GM21390 (cell line): Measurements from ENCODE around the gene OAS2.
"Not testable (repeated sequence)": the region's sequence is repeated elsewhere in the genome, so short reads cannot be mapped to it uniquely, and the experiment has no call there.

Source experiments
- ATAC-seq: cut with Tn5 transposase; IDR thresholded peaks from one replicate; pipeline ENCODE4 v1.9.1; 2021; ENCODE audit not compliant: unreplicated experiment

OAS2 gene

DNA sequence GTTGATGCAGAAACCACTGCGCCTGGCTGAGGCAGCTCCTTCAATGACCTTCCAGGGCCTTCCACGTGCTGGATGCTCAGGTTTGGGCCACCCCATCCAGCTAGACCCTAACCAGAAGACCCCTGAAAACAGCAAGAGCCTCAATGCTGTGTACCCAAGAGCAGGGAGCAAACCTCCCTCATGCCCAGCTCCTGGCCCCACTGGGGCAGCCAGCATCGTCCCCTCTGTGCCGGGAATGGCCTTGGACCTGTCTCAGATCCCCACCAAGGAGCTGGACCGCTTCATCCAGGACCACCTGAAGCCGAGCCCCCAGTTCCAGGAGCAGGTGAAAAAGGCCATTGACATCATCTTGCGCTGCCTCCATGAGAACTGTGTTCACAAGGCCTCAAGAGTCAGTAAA is 29.5 kb upstream of the OAS2 start:
- no peak for ATAC-seq

DNA sequence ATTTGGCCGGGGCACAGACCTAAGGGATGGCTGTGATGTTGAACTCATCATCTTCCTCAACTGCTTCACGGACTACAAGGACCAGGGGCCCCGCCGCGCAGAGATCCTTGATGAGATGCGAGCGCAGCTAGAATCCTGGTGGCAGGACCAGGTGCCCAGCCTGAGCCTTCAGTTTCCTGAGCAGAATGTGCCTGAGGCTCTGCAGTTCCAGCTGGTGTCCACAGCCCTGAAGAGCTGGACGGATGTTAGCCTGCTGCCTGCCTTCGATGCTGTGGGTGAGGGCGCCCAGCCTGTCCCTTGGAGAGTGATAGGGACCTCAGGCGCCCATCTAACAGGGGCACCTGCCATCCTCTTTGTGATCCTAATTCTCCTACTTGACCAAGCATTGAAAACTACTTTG is 27.6 kb upstream of the OAS2 start:
- ATAC-seq: no peak

DNA sequence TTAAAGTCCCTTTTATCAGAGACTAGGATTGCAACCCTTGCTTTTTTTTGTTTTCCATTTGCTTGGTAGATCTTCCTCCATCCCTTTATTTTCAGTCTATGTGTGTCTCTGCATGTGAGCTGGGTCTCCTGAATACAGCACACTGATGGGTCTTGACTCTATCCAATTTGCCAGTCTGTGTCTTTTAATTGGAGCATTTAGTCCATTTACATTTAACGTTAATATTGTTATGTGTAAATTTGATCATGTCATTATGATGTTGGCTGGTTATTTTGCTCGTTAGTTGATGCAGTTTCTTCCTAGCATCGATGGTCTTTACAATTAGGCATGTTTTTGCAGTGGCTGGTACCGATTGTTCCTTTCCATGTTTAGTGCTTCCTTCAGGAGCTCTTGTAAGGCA is 21.2 kb upstream of the OAS2 start:
- ATAC-seq: not testable (repeated sequence)

DNA sequence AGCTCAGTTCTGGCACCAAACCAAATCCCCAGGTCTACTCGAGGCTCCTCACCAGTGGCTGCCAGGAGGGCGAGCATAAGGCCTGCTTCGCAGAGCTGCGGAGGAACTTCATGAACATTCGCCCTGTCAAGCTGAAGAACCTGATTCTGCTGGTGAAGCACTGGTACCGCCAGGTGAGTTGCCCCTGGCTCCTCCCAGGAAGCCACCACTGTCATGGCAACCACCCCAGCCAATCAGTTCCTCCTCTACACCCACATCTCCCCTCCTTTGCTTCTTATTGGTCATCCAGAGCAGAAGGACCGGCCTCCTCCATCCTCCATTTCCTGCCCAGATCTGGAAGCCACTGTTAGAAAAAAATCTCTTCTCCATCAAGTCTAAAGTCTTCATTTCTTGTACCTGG is 17.2 kb upstream of the OAS2 start:
- no peak for ATAC-seq

DNA sequence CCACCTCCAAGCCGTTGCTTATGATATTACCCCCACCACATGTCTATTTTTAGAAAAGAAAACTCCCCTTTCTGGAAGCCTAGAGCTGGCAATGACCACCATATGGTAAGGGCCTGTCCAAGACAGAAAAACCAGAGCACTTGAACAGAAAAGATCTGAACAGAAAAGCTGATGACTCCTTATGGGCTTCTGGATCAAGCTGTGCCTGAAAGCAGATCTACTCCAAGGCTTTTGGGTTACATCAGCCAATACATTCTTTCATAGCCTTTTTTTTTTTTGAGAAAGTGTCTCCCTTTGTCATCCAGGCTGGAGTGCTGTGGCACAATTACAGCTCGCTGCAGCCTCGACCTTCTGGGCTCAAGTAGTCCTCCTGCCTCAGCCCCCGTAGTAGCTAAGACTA is 16.8 kb upstream of the OAS2 start:
- ATAC-seq: no peak

DNA sequence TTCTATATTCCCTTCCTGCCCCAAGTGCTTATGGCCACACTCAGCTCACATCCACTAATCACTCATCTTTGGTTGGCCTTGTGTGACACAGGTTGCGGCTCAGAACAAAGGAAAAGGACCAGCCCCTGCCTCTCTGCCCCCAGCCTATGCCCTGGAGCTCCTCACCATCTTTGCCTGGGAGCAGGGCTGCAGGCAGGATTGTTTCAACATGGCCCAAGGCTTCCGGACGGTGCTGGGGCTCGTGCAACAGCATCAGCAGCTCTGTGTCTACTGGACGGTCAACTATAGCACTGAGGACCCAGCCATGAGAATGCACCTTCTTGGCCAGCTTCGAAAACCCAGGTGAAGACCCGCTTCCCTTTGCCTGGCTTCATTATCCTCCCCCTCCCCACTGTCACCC is 15.8 kb upstream of the OAS2 start:
- no peak for ATAC-seq

DNA sequence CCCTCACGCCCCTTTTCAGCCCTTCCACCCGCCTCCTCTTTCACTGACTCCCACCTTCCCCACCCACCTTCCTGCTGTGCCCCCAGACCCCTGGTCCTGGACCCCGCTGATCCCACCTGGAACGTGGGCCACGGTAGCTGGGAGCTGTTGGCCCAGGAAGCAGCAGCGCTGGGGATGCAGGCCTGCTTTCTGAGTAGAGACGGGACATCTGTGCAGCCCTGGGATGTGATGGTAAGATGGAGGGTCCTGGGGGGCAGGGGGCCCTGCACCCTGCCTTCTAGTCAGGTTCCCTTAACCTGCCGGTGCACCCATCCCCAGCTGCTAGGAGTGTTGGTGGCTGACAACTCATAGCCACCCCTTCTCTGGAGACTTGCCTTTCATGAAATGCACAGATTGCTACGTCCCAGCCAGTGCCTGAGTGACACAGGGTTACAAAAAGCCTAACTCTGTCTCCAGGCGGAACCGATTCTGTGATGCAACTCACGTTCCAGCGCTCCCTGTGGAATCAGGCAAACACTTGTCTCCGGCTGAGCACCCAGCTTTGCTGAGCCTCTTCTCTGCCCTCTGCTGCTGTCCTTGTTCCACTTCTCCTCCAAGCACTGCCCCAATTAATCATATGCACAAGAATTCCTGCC is 15.0 kb upstream of the OAS2 start:
- ATAC-seq: no peak

DNA sequence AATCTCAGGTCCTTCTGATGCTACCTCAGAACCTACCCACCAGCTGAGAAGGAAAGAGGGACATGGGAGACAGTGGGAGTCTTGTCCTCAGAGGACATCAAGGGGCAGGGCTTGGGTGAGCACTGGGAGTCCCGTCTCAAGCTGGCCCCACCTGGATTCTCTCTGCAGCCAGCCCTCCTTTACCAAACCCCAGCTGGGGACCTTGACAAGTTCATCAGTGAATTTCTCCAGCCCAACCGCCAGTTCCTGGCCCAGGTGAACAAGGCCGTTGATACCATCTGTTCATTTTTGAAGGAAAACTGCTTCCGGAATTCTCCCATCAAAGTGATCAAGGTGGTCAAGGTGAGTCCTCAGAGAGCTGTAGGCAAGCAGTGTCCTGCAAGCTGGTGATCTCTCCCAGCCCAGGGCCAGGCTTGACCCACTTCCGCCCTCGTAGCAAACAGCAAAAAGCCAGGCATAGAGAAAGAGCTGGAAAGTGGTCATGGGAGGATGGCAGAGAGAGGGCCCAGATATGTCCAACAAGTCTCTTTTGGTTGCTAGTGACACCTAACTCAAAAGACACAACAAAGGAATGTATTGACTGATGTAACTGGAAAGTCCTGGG is 14.2 kb upstream of the OAS2 start:
- ATAC-seq: no peak

DNA sequence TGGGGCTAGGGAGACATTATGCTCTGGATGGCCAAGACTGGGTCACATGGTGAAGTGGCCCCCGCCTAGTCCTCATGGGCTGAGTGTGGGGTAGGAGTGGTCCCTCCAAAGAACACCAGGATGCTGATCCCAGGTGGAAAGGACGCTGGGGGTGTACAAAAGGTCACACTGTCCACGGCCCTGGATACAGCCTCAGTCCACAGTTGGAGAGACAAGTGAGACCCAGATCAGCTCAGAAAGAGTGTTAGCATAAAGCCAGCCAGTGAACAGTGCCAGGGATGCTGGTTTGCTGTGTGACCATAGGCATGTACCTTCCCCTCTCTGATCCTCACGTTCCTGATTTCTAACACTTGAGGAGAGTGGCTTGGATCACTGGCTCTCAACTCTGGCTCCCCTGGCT is 13.4 kb upstream of the OAS2 start:
- no peak for ATAC-seq

DNA sequence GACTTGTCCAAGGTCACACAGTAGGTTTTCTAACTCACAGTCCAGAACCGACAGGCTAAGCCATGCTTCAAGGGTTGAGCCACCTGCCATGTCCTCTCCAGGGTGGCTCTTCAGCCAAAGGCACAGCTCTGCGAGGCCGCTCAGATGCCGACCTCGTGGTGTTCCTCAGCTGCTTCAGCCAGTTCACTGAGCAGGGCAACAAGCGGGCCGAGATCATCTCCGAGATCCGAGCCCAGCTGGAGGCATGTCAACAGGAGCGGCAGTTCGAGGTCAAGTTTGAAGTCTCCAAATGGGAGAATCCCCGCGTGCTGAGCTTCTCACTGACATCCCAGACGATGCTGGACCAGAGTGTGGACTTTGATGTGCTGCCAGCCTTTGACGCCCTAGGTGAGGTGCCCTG is 12.7 kb upstream of the OAS2 start:
- no peak for ATAC-seq

DNA sequence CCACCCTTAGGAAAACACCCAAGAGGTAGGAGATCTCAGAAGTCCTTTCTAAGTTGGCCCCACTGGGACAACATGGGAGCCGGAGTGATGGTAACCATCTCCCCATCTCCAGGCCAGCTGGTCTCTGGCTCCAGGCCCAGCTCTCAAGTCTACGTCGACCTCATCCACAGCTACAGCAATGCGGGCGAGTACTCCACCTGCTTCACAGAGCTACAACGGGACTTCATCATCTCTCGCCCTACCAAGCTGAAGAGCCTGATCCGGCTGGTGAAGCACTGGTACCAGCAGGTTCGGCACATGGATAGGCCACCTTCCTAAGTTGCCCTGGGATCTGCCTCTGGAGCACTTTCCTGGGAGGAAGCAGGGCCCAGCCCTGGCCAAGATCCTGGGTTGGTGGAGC is 11.0 kb upstream of the OAS2 start:
- no peak for ATAC-seq

DNA sequence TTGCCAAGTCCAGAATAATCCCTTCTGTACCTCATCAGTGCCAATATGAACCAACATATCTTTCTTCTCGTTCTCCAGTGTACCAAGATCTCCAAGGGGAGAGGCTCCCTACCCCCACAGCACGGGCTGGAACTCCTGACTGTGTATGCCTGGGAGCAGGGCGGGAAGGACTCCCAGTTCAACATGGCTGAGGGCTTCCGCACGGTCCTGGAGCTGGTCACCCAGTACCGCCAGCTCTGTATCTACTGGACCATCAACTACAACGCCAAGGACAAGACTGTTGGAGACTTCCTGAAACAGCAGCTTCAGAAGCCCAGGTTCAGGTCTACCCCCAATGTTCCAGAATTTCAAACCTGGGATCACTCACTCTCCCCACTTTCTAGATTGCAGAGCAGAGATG is 10.5 kb upstream of the OAS2 start:
- no peak for ATAC-seq

DNA sequence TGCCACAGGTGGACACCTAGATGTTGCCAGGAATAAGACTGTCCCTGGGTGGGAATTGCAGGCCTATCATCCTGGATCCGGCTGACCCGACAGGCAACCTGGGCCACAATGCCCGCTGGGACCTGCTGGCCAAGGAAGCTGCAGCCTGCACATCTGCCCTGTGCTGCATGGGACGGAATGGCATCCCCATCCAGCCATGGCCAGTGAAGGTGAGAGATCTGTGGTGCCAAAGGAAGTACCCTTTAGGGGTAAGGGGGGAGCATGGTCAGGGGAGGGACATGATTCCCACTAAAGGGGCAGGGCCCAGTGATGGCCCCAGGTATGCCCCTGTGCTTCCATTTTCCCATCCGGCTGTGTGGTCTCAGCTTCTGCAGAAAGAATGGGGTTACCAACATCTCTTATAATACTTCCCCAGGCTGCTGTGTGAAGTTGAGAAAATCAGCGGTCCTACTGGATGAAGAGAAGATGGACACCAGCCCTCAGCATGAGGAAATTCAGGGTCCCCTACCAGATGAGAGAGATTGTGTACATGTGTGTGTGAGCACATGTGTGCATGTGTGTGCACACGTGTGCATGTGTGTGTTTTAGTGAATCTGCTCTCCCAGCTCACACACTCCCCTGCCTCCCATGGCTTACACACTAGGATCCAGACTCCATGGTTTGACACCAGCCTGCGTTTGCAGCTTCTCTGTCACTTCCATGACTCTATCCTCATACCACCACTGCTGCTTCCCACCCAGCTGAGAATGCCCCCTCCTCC is 8.6 kb upstream of the OAS2 start:
- no peak for ATAC-seq

DNA sequence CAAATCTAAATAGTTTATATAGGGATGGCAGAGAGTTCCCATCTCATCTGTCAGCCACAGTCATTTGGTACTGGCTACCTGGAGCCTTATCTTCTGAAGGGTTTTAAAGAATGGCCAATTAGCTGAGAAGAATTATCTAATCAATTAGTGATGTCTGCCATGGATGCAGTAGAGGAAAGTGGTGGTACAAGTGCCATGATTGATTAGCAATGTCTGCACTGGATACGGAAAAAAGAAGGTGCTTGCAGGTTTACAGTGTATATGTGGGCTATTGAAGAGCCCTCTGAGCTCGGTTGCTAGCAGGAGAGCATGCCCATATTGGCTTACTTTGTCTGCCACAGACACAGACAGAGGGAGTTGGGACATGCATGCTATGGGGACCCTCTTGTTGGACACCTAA is 7.9 kb upstream of the OAS2 start:
- ATAC-seq: no peak

DNA sequence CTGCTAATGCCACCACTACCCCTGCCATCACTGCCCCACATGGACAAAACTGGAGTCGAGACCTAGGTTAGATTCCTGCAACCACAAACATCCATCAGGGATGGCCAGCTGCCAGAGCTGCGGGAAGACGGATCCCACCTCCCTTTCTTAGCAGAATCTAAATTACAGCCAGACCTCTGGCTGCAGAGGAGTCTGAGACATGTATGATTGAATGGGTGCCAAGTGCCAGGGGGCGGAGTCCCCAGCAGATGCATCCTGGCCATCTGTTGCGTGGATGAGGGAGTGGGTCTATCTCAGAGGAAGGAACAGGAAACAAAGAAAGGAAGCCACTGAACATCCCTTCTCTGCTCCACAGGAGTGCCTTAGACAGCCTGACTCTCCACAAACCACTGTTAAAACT is 7.1 kb upstream of the OAS2 start:
- no peak for ATAC-seq

DNA sequence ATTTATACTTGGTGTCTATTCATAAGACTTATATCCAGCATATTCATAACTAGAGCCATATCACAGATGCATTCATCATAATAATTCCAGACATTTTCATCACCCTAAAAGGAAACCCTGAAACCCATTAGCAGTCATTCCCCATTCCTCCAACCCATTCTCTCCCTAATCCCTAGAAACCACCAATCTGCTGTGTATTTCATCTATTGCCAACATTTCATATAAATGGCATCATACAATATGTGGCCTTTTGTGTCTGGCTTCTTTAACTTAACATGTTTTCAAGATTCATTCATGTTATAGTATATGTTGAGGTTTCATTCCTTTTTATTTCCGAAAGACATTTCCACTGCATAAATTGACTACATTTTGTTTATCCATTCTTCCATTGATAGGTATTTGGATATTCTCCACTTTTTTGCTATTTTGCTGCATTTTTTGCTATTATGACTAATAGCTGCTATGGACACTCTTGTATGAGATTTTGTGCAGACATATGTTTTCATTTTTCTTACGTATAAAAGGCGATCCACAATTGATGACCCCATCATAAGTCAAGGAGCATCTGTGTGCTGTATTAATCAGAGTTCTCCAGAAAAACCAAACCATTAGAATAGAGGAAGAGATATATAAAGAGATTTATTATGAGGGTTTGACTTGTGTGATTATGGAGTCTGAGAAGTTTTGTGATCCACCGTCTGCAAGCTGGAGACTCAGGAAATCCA is 5.1 kb upstream of the OAS2 start:
- no peak for ATAC-seq

DNA sequence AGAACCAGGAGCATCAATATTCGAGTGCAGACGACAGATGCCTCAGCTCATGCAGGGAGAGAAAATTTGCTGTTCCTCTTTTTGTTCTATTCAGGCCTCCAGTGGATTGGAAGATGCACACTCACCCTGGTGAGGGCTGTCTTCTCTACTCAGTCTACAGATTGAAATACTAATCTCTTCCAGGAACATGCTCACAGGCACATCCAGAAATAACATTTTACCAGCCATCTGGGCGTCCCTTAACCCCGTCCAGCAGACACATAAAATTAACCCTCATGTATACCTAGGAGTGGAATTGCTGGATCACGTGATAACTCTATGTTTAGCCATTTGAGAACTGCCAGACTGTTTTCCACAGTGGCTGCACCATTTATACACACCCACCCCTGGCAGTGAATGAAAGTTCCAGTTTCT is 4.5 kb upstream of the OAS2 start:
- no peak for ATAC-seq

DNA sequence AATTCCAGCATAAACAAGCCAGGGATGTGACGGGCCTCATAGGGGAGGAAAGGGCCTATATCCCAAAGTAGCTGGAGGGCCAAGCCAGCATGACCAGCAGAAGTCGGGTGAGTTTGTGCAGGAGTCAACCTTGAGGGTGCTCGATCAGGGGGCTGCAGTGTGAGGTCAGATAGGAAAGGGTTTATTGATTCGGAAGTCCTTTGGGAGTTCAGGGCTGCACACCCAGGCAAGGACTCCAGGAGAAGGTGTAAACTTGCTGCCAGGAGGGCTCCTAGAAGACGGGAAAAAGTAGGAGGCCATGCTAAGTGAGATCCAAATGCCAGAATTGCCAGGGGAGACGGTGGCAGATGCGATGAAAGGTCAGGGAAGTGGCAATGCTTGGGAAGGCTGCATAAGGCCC is 3.4 kb upstream of the OAS2 start:
- no peak for ATAC-seq

DNA sequence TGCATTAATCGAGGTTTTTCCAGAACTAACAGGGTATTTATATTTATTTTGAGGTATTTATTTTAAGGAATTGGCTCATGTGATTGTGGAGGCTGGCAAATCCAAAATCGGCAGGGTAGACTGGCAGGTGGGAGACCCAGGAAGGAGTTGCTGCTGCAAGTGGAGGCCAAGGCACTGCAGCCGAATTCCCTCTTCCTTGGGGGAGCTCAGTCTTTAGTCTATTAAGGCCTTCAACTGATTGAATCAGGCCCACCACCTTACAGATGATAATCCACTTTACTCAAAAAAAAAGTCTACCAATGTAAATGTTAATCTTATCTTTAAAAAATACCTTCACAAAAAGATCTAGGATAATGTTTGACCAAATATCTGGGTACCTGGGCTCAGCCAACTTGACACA is 1.2 kb upstream of the OAS2 start:
- ATAC-seq: no peak

DNA sequence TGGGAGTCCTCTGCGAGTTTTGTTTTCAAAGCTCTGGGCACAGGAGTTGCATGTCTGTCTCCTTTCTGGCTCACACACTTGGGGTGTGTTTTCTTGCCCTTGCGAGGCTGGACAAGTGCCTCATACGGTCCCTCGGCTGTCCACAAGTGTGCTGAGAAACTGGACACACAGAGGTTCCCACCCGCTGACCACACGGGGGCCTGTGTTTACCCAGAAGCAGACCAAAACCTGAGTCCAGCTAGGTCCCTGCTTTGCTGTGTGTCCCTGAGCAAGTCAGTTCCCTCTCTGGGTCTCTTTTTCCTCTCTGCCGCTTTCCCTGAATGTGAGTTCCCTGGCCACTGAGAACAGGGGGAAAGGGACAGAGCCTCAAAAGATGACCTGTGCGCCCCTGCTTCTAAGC is 678 bp upstream of the OAS2 start:
- ATAC-seq: no peak

DNA sequence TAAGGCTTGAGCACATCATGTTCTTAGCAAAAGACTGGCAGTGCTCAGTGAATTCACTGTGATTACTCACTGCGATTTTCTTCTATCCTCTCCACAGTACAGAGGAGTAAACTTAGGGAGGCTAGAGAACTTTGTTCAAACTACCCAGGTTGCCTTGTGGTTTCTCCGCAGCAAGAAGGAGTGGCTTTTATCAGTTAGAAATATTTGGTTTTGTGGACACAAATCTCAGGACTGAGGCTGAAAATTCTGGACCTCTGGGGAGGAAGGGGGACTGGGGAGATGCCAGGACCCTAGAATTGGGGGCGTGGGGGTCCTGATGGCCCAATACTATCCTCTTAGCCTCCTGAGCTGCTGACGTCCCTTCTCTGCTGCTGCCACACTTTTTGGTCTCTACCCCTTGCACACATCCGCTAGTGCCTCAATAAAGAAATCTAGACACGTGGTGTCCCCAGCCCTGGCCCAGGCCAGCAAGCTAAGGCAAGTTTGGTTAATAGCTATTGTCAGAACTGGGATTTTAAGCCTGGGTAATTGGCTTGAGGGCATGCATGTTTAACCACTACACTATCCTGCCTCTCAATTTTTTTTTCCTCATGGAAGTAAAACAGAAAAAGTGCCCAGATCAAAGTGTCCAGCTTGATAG is 842 bp downstream of the OAS2 start:
- peak; percentile 33 for ATAC-seq
